M059J (cell line): ENCODE data around the gene IL1R2. TPM values are rescaled to one million over a fixed set of nuclear protein-coding genes. Genes with fewer than 3 reads are reported as not detected.
A peak's percentile ranks its signal among the peaks of the same experiment; 100 is the strongest.
"Not testable (repeated sequence)": the region's sequence is repeated elsewhere in the genome, so short reads cannot be mapped to it uniquely, and the experiment has no call there.

Experiments
- DNase-seq: peaks from one replicate; pipeline ENCODE4 v3.0.0-alpha.2; 2012; ENCODE audit warnings: low read depth
- total RNA-seq: library from RNA; depleted of rRNA; stranded (reverse); fragments of >200 nt; shearing (Covaris generic); gene quantifications from 2 replicates; pipeline ENCODE4 v1.2.3, GENCODE V29; 2014

IL1R2 gene
- total RNA-seq, 1 experiment from 2014 or later, result not detected

DNA sequence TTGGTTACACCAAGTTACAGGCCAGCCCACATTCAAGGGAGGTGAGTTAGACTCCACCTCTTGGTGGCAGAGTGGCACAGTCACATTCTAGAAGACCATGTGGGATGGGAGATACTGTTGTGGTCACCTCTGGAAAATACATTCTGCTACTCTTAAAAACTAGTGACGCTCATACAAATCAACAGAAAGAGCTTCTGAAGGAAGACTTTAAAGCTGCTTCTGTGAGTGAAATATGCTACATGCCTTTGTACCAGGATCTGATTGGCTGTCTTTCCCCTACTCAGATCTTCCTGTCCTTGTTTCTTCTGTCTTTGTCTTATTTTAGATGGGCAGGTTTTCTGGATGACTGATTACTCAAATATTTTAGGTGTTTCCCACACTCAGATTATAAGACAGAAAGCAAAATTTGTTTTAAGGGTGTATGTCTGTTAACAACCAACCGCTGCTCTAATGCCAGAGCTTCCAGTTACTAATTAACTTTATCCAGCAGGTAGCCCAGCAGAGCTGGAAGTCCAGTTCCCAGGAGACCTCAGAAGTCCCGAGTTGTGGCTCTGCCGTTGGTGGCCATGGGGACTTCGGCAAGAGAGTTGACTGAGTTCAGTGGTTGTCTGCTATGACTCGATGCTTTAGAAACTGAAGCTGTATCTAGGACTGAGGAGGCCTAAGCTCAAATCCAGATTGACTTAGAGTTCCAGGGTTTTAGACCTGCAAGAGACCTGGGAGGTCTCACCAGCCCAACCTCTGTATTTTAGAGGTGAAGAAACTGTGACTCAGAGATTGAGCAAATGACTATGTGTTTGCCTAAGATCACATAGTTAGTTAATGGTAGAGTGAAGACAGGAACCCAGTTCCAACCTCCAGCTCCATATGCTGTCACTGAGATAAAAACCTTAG lies 7.4 kb downstream of the IL1R2 start:
- DNase-seq, result no peak

GRCh38 chr2:102000012-102000411 lies 8.3 kb downstream of the IL1R2 start:
- DNase-seq, result no peak

GRCh38 chr2:102000813-102001766 lies 9.3 kb downstream of the IL1R2 start:
- no peak for DNase-seq

- DNase-seq, result no peak
Observed at GRCh38 chr2:102001767-102002142, 10.0 kb downstream of the IL1R2 start.

DNA sequence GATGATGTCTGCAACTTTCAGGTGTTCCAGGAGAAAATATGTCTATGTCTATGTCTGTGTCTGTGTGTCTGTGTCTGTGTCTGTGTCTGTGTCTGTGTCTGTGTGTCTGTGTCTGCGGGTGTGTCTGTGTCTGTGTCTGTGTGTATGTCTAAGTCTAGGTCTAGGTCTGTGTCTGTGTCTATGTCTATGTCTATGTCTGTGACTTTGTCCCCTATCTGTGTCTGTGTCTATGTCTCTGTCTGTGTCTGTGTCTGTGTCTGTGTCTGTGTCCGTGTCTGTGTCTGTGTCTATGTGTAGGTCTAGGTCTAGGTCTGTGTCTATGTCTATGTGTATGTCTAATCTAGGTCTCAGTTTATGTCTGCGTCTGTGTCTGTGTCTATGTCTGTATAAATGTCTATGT lies 10.5 kb downstream of the IL1R2 start:
- DNase-seq, result no peak

DNA sequence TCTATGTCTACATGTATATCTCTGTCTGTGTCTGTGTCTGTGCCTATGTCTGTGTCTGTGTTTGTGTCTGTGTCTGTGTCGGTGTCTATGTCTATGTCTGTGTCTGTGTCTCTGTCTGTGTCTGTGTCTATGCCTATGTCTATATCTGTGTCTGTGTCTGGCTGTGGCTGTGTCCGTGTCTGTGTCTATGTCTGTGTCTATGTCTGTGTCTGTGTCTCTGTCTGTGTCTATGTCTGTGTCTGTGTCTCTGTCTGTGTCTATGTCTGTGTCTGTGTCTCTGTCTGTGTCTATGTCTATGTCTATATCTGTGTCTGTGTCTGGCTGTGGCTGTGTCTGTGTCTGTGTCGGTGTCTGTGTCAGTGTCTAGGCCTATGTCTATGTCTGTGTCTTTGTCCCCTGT lies 11.1 kb downstream of the IL1R2 start:
- not testable (repeated sequence) for DNase-seq

DNA sequence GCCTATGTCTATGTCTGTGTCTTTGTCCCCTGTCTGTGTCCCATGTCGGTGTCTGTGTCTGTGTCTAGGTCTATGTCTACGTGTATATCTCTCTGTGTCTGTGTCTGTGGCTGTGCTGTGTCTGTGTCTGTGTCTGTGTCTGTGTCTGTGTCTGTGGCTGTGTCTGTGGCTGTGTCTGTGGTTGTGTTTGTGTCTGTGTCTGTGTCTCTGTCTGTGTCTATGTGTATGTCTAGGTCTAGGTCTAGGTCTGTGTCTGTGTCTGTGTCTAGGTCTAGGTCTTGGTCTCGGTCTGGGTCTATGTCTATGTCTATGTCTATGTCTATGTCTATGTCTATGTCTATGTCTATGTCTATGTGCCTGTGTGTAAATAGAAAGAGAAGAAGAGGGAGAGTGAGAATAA lies 11.9 kb downstream of the IL1R2 start:
- no peak for DNase-seq

DNA sequence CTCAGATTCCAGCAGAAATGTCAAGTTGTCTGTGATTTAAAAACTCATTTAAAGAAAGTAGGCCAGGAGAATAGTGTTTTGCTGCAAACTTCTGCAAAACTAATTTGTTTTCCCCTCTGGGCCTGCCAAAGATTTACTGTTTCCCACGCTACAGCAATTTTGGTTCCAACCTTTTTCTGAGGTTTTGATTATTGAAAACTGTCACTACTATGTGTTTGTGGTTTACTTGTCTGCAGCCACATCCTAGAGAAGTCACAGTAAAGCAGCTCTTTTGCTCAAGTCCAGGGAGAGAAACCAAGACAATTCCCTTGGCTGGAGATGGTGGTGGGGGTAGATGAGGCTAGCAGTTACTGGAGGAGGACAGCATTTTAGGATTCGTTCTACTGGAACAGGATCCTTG lies 12.8 kb downstream of the IL1R2 start:
- no peak for DNase-seq

- no peak for DNase-seq
Observed at GRCh38 chr2:102005449-102005848, 13.7 kb downstream of the IL1R2 start.

DNA sequence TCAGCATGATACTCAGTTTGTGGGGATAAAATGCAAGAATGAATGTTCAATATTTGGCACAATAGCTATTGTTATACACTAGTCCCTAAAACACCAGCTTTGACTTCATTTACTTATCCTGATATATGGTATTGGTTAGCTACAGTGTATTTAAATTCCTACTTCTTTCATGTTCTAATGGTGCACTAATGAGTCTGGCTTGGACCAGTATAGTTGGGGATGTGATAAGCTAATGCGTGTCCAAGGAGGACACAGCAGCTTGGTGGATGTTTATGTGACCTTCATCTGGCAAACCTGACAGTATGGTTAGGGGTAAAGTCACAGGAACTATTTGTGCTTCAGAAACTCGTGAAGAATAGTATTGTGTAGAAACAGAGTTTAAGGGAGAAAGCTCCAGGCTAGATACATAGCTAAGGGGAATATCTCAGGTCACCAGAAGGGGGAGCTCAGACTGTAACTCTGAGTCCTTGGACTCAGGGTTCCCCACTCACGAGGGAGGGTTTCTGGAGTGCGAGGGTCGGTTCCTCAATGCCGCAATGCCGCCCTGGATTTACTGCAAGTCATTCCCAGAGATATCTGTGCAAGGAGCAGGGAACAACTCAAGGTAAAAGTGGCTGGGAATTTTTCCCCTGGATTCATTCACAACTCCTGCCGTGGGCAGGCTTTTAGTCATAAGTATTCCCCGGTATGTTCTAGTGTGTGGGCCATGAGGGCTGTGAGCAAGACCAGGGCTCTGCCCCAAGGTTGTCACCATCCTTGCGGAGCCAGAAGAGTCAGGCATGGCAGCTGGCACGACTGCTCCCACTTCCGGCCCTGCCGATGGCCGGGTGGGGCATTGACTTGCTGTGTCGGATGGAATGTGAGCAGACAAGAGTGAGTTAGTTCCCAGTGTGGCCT lies 14.5 kb downstream of the IL1R2 start:
- peak; percentile 50 for DNase-seq

- no peak for DNase-seq
Observed at GRCh38 chr2:102006886-102007278, 15.1 kb downstream of the IL1R2 start.

DNA sequence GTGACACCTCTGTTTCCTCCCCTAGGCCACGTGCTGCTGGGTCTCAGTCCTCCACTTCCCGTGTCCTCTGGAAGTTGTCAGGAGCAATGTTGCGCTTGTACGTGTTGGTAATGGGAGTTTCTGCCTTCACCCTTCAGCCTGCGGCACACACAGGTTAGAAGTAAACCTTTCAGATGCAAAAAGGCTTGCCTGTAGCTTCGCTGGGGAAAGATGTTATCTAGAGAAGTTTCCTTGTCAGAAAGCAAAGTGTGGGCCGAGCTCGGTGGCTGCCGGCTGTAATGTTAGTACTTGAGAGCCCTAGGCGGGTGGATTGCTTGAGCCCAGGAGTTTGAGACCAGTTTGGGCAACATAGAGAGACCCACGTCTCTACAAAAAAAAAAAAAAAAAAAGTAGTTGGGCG lies 16.7 kb downstream of the IL1R2 start:
- no peak for DNase-seq

DNA sequence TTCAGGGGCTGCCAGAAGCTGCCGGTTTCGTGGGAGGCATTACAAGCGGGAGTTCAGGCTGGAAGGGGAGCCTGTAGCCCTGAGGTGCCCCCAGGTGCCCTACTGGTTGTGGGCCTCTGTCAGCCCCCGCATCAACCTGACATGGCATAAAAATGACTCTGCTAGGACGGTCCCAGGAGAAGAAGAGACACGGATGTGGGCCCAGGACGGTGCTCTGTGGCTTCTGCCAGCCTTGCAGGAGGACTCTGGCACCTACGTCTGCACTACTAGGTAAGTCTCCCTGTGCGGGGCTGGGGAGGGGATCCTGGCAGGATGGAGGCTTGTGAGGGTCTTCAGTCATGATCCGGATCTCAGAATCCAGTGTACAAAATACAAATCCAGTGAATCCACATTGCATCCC lies 17.8 kb downstream of the IL1R2 start:
- no peak for DNase-seq

DNA sequence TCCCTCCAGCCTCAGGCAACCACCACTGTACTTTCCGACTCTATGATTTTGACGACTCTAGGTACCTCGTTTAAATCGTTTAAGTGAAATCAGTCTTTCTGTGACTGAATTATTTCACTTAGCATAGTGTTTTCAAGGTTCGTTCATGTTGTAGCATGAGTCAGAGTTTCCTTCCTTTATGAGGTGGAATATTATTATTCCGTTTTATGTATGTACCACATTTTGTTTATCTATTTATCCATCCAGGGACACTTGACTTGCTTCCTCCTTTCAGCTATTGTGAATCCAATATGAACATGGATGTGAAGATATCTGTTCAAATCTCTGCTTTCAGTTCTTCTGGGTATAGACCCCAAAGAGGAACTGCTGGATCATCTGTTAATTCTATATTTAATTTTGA lies 19.1 kb downstream of the IL1R2 start:
- DNase-seq, result no peak

DNA sequence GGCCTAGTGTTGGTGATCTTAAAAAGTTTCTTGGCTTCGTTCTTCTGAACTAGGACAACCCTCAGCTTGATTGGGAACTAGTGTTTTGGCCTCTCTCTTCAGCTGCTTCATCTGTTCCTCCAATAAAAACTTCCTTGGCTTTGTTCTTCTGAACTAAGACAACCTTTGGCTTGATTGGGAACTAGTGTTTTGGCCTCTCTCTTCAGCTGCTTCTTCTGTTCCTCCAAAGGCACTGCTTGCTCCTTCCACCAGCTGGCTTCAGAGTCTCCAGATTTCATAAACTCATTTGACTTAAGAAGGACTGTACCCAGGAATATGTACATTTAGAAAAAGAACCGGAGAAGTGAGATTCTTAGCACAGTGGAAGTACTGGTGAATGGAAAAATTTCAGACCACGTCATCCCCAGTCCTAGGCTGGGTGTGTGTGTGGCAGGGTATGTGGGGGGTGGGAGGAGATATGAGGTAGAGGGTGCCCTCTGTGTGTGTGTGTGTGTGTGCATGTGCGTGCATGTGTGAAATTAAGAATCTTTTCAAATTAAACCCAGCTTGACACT lies 20.4 kb downstream of the IL1R2 start:
- no peak for DNase-seq

DNA sequence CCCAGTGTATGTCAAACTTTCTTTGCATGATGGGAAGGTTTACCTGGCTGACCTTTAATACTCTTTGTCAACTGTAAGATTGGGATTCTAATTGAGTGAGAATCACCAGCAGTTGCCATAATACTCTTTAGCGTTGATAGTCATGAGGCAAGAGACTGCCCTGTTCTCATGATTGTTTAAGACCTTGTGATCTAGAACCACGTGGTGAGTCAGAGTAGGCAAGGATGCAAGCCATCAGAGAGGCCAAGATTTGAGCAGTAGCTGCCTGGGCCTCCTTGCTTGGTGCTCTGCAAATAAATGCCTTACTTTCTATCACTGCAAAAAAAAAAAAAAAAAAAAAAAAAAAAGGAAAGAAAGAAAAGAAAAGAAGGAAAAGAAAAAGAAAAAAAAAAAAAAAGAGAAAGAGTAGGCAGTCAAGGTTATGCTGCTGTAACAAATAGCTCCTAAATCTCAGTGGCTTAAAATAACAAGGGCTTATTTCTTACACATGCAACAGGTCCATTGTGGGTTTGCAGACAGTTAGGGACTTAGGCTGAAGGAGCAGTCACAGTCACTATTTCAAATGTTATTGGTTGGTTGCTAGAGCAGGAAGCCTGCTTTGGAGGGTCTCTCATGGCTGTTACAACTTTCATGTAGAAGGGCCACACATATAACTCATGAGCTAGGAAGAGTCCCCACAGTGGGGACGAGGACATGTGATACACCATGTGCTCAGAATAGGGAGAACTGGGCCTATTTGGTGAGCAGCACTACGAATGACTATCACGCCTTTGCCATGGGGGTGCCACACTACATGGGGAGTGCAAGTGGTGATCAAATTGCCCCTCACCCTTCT lies 21.7 kb downstream of the IL1R2 start:
- no peak for DNase-seq

DNA sequence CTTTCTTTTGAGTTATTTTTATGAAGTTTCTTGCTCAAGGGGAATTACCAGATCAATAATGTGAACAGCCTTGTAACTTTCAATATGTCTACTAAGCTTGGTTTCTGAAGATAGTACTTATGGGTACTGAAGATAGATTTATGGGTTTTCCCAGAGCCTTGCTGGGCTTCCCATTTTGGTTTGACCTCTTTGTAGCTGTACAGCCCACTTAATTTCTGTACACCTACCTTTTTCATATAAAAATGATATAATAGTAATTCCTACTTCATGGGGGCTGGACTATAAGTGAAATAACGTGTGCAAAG lies 22.2 kb downstream of the IL1R2 start:
- no peak for DNase-seq

DNA sequence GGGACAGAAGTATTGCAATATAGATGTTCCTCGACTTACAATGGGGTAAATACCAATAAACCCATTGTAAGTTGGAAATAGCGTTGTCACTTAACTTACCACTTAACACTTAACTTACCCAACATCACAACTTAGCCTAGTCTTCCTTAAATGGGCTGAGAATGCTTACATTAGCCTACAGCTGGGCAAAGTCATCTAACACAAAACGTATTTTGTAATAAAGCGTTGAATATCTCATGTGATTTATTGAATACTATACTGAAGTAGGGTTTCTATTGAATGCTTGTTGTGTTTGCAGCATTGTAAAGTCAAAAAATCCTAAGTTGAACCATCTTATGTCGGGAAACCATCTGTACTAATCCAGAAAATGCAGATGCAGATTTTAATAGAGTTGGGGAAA lies 23.6 kb downstream of the IL1R2 start:
- no peak for DNase-seq

DNA sequence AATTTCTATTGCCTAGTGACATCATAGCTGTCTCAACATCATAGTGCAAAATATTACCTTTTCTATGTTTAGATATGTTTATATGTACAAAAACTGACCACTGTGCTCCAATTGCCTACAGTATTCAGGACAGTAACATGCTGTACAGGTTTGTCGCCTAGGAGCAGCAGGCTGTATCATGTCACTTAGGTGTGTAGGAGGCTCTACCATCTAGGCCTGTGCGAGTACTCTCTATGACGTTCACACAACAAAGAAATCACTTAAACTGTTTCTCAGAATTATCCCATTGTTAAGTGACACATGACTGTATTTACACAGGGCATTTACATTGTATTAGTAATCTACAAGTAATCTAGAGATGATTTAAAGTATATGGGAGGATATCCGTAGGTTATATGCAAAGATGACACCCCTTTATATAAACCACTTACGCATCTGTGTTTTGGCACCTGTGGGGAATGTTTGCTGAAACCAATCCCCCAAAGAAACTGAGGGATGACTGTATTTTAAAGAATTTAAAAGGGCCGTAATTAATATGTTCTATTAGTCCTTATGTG lies 24.7 kb downstream of the IL1R2 start:
- DNase-seq, result no peak

DNA sequence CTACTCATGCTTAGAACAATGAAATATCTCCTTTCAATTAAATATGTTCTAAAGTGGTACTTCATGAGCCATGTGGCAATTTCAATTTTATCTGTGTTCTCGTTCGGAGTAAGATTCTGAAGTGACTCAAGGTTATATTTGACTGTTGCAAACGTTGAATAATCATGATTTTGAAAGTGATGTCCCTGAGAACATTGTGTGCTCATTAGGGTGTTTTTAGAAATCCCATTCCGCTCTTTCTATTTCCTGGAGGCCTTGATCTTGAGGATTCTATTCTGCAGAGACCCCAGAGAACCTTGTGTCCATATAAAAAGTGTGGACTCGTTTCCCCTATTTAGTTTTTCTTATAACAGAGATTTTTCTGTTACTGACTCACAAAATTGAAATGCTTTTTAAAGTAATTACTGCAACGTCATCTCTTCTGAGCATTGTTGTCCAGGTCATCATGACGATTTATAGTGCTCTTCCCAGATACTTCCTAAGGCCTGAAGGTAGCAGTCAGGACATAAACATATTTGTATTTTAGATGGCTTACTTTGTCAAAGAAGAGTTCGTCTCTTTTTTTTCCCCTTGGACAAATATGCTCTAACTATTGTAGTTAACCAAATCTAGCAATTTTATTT lies 27.2 kb downstream of the IL1R2 start:
- no peak for DNase-seq
